Stimulated activated CD4-positive, alpha-beta T cell treated with anti-CD3 and anti-CD28 coated beads, Interleukin-2, amount 100 ng/mL, for 48 hours (primary cell): ENCODE results near the gene DOK1.

Source experiments
- DNase-seq, 2 donors: peaks; one replicate each; pipeline ENCODE4 v3.0.0-alpha.2; 2020

The DOK1 gene

GRCh38 chr2:74571058-74571457 lies 16.5 kb downstream of the DOK1 start:
- DNase-seq, result no peak

GRCh38 chr2:74572178-74572925 lies 17.8 kb downstream of the DOK1 start:
- DNase-seq, result no peak

DNA sequence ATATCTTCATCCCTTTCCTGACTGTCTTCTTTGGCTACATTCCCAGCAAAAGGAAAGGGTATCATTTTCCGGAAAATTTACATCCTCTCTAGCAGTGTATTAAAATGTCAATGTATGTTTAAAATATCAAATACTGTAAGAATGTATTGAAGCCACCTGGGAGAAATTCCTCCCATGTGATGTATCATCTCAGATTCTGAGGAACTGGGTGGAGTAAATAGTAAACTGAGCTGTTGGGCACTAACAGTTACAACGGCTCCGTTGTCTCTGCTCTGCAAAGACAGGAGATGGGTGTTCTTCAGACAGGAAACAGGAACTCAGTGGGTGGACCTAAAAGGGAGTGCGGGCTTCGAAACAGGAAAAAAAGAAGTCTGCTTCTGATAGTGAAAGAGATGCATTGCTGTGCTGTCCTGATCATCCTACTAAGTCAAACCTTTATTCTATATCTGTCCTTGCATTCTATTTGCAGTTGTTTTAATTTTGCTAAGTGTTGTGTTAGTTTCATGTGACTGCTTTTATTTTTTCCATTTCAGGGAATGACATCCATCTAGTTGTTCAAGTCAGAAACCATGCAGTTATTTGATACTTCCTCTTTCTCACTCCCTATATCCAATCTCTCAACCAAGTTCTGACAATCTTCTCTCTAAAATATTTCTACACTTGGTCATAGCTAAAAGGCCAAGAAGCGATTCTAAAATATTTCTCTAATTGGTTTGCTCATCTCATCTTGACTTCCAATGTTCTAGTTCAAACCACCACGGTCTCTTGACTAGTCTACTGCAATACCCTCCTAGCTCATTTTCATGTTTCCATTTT lies 19.4 kb downstream of the DOK1 start:
- no peak for DNase-seq

- no peak for DNase-seq
Observed at GRCh38 chr2:74575320-74575719, 20.8 kb downstream of the DOK1 start.

DNA sequence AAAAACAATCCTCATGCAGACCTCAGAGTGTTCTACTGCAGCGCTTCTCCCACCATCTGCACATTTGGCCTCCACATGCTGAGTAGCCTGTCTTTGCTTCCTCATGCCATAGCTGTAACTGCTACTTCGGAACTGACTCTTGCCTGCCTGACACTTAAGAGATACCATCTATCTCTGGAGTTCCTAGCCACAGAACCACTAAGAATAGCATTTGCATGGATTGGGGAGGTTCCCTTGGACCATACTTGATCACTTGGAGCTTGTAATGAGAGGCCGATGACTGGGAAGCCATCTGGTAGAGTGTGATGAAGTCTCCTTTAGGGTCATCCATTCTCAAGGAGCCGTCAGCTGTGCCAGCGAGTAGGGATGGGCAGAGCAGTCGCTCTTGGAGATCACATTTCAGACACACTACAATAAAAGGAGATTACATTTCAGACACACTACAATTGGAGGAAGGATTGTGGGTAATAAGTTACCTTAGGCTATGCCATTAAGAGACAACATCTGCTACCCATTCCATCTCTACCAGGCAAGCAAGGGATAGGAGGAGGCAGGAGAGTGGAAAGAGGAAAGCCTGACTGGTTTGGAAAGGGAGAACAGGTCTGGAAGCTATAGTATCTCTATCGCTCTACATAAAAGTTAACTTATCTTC lies 21.8 kb downstream of the DOK1 start:
- DNase-seq, result no peak

DNA sequence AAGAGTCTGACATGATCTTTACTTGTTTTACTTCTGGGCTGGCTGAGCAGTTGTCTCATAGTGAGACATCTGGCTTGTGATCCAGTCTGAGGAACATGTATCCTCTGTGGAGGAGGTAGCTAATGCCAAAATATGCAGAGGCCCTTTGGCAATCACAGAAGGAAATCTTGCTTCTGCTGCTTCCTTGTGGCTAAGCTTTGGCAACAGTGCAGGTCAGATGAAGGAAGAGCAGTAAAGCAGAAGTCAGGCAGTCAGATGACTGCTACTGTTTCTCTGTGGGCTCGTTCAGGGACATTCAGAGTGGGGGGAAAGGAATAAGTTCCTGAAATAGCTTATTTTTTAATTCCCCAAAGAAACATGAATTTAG lies 22.3 kb downstream of the DOK1 start:
- DNase-seq, result no peak

- DNase-seq, result no peak
Observed at GRCh38 chr2:74577448-74577847, 22.9 kb downstream of the DOK1 start.

- DNase-seq, result no peak
Observed at GRCh38 chr2:74578408-74578807, 23.9 kb downstream of the DOK1 start.

DNA sequence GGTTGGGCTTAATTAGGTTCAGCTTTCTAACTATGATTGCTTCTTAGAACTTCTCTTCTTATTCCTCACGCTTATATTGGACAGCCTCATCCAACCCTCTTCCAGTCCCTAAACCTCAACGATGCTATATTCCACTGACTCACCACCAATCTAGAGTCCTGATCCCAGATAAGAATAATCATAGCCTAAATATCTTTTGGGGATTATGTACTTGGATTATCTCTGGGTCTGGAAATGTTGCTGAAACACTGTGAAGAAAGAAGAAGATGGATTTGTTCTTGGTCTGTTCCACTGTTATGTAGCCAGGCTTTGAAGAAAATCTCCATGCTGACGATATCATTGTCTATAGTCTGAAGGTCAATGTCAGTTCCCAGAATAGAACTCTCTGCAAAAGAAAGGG lies 26.9 kb downstream of the DOK1 start:
- DNase-seq, result no peak

DNA sequence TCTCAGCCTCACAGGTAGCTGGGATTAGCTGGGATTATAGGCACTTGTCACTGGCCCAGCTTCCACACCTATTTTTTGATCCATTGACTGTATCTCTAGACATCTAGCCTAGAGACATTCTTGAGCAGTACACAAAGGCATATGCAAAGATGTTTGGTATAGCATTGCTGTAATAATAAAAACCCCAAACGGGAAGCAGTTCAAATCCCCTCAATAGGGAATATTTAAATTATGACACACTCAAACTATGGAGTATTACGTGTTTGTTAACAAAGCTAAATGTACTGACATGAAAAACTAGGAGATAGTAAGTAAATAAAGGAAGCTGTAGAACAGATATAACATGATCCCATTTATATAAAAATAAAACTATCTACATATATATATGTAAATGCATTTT lies 27.7 kb downstream of the DOK1 start:
- no peak for DNase-seq

DNA sequence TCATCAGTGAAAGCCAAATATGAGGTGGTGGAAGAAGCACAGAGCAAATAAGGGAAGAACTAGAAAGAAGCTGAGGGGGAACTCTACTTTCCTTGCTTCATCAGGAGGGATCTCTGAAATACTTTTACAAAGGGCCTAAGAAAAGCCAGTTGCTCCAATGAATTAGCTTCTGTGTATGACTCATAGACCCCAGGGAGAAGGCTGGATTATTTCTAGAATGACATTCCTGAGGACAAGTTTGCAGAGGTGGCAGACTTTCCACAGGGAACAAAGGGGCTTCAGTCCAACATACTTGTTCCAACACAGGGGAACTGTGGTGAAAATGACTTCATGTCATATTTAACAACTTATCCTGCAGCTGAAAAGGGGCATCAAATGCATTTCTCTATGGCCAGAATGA lies 29.0 kb downstream of the DOK1 start:
- no peak for DNase-seq

DNA sequence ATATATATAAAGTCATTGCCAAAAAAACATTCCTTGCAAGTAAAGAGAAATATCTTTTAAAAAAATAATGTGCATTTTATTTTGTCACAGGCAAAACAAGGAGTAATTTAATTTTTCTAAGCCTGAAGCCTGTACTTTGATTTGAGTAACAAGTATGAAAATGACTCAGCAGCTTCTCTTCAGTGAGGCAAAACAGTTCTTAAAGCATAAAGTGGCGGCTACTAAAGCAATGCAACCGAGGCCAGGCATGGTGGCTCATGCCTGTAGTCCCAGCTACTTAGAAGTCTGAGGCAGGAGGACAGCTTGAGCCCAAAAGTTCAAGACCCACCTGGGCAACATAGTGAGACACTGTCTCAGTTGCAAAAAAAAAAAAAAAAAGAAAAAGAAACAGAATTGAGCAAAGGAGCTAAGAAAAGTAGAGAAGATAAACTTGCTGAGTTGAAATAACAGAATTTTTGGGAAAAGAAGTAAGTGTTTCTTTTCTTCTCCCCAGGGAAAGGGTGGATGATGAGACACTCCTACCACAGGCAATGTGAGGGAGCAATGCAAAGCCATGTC lies 29.6 kb downstream of the DOK1 start:
- DNase-seq, result no peak

GRCh38 chr2:74585406-74586185 lies 31.1 kb downstream of the DOK1 start:
- DNase-seq, result no peak

DNA sequence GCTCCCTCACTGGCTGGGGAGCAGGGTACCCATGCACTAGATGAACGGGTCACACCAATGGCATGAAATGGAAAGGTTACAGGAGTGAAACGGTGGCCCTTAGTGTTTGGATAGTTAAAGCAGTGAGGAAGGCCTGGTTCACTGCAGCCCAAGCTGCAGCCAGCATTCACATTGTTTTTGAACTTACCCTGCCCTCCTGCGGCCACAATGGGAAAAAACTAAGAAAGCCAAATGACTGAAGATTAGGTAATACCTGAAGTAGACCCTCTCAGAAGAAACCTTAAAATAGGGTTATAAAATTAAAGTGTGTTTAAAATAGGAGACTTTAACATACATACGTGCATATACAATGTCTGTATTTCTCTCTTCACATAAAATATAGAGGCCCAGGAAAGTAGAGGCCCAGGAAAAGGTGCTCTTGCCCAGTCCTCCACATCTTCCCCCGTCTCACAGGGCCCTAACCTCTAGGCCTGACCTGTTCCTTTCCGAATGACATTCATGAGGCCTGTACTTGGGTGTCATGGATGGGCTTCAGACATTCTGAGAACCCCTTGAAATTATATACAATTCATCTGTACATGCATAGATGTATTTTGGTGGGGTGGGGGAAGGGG lies 33.3 kb downstream of the DOK1 start:
- peak; percentile 31 to 44 for DNase-seq

DNA sequence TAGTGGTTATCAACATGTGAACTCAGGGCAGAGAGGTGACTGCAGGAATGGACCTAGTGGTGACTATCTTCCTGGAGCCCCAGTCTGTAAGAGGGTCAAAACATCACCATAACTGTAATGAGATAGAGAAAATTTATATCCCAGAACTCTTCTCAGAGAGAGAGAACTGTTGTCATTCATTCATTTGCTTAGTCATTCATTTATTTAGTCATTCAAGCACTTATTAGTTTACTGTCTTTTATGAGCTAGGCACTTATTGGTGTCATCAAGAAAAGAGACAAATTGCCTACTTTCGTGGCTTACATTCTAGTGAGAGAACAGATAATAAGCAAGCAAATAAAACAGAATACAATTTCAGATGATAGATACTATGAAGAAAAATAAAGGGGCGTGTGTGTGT lies 34.1 kb downstream of the DOK1 start:
- DNase-seq, result no peak

GRCh38 chr2:74593826-74594772 lies 39.6 kb downstream of the DOK1 start:
- no peak for DNase-seq

DNA sequence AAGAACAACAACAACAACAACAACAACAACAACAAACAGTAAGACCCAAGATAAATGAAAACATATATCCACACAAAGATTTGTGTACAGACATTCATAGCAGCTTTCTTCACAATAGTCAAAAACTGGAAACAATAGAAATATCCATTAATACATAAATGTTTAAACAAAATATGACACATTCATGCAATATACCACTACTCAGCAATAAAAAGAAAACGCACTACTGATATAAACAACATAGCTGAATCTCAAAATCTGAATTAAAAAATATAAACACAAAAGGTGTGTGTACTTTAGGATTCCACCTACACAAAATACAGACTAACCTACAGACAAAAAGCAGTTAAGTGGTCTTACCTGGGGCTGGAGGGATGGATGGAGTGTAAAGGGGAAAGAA lies 42.1 kb downstream of the DOK1 start:
- no peak for DNase-seq

DNA sequence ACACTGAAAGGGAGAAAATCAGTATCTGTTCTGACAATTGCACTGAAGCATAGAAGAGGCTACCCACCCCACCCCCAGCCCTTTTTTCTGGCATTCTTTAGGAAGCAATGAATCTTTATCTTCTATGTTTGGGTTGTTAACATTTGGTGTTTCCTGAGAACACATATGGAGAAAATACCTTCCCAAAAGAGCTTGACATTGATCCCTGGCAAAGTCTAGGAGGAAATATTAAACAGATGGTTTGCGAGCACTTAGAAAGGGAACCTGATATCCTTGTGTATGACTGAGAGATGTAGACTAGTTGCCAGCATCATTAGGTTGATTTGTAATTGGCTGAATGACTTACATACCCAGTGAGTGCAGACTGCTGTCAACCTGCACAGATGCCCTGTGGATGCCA lies 42.9 kb downstream of the DOK1 start:
- no peak for DNase-seq

DNA sequence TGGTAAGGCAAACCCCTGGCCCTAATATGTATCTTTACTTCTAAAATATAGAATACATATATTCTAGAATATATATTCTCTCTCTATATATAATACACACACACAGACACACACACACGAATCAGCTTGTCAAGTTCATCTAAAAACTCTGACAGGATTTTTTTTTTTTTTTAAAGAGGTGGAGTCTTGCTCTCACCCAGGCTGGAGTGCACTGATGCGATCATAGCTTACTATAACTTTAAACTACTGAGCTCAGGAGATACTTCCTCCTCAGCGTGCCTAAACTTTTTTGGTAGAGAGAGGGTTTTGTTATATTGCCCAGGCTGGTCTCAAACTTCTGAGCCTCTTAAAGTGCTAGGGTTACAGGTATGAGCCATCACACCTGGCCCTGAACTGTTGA lies 45.2 kb downstream of the DOK1 start:
- DNase-seq, result no peak

DNA sequence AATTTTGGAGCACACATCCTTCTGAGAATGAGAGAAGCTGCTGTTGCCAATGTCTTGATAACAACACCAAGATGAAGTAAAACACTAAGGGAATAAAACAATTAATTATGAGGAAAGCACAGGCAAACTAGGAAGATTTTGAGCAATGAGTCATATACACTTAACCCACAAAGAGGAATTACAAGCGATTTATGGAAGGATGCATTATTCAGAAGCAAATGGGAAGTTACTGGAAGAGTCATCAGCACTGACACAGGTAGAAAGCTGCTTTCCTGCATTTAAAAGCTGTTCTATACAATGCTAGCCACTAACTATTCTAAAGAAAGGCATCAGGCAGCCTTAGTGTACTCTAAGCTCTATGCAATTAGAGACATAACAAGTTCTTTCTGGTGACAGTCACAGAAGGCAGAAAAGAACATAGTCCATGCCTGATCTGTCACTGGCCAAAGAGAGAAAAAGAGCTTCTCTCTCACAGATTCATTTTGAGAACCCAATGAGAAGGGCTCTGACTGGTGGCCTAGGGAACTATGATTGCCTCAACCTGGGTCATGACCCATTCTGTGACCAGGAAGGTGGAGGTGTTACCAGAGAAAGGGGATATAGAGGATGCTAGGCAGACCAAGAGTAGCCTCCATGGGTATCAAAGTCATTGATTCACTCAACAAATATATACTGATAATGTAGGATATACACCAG lies 48.2 kb downstream of the DOK1 start:
- no peak for DNase-seq
